HG02588 (cell line): ENCODE measurements around the gene TPD52L1.
"Not testable (repeated sequence)": the region's sequence is repeated elsewhere in the genome, so short reads cannot be mapped to it uniquely, and the experiment has no call there.

ENCODE experiments used
- ATAC-seq: cut with Tn5 transposase; IDR thresholded peaks from one replicate; pipeline ENCODE4 v1.9.1; 2021; ENCODE audit warnings: mild to moderate bottlenecking, moderate library complexity; ENCODE audit not compliant: unreplicated experiment

Gene TPD52L1

DNA sequence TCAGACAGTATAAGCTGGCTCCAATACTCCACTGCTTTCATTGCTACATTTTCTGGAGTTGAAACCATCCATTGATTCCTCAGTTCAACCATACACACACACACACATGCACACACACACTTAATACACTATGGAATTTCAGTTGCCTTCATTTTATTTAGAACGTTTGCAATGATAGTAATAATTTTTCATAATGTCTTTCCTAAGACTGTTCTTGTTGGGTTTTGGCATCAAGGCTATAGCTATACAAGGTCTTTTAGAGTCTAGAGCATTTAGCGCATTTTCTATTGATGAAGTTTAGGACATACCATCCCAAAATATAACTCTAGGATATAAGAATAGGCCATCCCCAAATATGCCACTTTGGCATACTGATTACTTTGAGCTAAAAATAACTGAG lies 15.5 kb upstream of the TPD52L1 start:
- ATAC-seq = no peak

DNA sequence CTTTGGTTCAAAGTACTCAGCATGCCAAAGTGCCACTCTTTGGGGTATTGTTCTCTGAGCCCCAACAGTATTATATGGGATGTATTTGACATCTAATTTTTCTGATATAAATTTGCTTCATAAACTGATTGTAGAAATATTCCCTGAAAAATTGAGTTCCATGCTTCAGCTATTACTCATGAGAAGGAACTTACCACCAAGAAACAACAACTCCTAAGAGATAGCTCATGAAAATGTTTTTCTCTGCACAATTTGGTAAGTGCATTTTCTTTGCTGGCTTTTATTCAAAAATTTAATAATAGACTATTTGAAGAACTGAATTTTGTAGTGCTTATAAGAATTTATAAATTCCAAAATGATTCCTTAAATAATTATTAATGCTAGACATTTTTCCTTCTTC lies 12.8 kb upstream of the TPD52L1 start:
- ATAC-seq = no peak

DNA sequence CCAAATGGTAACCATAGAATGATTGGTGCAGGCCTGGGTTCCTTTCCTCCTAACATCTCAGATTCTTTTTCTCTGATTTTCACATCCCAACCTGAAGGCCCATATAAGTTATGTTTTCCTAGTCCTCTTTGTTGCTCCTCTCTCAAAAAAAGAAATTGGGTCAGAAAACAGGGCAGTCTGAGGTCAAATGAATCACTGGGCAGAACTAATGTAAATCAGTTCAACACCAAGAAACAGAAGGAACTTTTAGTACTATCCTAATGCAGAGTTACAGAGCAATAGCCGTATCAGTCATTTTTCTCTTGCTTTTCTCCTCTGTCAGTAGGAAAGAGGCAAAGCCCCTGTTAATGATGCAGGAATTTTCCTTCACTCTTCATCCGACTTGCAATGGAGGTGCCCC lies 11.0 kb upstream of the TPD52L1 start:
- ATAC-seq = no peak

DNA sequence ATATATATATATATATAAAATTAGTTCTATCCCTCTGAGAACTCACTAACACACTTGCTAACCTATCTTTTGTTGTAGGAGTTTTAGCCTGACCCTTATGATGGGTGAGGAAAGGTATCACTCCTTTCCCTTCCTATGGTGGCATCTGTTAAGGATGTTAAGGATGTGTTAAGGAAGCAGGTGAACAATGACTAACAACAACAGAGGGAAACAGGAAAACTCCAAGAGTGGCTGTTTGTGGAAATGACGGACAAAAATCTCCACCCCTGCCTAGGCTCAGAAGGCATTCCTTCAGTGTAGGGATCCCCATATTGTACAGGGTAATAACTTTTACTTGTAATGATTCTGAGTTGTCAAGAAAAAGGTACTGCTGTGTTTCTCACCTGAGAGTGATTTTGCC lies 8.8 kb upstream of the TPD52L1 start:
- ATAC-seq = no peak

DNA sequence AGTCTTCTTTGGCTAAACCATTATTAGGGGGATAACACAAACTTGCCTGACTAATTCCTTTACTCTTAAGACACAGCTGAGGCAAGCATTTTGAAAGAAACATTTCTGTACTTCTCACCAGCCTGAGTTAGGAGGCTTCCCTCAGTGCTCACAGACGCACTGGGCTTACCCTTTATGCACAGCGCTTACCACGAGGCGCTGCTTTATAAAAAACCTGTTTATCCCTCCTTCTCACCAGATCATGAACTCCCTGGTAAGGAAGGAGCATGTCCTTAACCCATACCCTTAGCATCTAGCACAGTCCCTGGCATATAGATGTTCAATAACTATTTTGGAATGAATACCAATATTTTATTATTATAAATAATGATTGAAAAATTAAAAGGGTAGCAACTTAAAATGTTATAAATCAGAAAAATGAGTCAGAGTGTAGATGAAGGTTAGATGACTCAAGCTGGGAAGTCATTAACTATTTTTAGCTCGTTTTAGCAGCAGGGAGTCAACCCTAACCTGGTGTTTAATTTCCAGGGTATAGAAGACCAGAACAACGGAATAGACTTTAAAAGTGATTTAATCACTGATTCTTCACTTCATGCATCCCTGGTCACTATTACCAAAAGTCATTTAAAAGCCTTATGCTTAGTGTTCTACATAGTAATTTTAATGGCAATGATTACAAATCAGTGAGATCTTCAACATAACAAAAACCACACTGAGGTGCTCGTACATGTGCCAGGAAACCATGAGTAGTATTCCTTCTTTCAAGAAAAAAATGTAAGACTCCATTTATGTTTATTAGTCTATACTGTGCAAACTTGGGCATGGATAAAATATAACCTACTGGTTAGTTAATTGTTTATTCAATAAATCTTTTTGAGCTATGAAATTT lies 4.1 kb upstream of the TPD52L1 start:
- no peak for ATAC-seq

DNA sequence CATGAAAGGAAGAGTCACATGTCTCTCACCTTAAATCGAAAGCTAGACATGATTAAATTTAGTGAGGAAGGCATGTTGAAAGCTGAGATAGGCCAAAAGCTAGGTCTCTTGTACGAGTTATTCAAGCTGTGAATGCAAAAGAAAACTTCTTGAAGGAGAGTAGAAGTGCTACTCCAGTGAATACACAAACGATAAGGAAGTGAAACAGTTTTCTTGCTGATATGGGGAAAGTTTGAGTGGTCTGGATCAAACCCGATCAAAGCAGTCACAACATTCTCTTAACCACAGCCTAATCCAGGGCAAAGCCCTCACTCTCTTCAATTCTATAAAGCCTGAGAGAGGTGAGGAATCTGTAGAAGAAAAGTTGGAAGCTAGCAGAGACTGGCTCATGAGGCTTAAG lies 1.9 kb upstream of the TPD52L1 start:
- ATAC-seq = no peak

DNA sequence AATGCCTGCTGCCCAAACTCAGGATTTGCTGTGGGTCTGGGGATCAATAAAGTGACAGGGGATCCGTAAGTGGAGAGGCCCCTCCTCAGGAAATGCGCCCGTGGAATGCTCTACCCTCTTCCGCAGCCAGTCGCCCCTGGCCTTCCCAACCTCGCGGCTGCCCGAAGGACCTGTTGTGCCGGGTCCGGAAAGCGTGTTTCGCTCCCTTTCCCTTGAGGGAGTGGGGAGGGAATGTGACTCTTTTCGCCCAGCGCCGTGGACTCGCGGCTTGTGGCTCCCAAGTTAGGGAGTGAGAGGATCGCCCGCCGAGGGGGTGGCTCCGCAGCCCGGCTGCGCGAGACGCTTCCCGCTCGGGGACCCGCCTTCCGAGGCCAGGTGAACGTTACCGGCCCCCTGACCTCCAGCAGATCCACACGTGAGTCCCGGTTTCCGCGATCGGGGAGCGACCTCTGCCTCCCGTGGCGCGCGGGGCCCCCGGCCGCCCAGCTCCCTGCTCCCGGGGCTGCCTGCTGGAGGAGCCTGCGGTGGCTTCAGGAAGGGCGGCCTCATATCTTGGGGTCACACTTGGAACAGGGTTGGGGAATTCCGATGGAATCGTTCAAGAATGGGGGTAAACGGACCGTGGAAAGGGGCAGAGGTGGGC lies 666 bp downstream of the TPD52L1 start:
- ATAC-seq = no peak

DNA sequence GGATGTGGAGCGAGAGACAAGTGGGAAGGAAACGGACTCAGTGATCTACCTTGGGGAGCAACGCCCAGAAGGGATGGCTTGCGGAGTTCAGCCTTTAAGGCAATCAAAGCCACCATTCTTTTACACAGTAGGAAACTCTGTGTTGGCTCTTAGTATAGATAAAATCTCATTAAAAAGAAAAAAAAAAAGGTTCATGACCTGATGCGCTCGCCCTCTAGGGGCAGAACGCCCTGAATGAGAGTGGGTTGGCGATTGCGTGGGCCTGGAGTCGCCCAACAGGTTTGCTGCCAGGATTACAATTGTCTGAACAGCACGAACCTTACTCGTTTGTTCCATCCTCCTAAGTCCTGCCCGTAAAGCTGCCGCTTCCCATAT lies 1.2 kb downstream of the TPD52L1 start:
- no peak for ATAC-seq

DNA sequence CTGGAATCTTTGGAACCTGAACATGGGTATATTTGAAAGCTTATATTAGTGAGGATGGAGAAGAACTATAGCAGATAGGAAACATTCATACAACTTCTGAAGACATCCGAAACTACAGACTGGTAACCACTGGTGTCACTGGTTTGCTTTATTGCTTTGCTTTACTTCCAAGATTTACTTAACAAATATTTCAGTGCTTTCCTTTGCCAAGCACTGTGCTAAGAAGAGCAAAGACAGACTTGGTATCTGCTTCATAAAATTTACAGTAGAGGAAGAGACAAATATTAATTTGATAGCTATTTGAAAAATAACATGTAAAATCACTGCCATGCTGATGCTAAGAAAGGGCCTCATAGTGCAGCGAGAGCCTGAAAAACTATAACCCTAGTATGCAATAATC lies 1.8 kb downstream of the TPD52L1 start:
- no peak for ATAC-seq

DNA sequence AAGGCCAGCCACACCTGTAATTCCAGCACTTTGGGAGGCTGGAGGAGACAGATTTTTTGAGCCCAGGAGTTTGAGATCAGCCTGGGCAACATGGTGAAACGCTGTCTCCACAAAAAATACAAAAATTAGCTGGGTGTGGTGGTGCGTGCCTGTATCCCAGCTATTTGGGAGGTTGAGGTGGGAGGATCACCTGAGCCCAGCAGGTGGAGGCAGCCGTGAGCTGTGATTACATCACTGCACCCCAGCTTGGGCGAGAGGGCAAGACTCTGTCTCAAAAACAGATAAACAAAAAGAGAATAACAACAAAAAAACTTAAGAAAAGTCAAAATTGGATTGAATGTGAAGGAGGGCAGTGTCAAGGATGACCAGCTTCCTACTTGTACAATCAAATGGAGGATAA lies 2.9 kb downstream of the TPD52L1 start:
- ATAC-seq = no peak

DNA sequence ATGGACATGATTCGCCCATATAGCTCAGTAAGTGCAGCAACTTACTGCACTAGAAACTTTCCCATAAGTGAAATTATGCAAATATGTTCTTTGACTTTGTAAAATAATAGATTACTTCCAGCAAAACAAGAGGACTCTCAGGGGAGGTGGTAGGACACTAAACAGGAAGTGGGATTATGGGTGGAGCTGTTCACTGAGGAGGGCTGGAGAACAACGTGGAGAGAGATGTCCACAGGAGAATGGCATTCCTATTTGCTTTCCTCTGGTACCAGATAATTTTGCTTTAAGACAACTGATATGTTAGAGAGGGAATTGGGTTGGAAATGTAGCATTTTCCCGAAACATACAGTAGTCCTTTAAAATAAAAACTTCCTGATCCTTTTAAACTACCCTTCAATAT lies 3.7 kb downstream of the TPD52L1 start:
- no peak for ATAC-seq

DNA sequence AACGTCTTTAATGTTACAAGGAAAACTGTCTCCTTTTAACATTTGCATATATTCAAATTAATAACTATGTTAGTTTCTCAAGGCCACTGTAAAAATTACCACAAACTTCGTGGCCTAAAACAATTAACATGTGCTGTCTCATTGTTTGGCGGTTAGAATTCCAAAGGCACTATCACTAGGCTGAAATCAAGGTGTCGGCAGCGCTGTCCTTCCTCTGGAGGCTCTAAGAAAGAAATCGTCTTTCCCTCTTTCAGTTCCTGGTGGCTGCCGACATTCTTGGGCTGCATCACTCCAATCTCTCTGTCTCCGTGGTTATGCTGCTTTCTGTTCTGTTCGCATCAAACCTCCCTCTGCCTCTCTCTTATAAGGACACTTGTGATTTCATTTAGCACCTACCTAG lies 4.2 kb downstream of the TPD52L1 start:
- ATAC-seq = no peak

DNA sequence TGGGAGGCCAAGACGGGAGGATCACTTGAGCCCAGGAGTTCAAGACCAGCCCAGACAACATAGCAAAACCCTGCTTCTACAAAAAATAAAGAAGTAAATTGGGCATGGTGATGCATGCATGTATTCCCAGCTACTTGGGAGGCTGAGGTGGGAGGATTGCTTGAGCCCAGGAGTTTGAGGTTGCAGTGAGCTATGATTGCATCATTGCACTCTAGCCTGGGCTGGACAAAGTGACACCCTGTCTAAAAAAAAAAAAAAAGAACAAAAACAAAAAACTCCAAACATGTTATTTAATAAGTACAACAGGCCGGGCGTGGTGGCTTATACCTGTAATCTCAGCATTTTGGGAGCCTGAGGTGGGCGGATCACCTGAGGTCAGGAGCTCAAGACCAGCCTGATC lies 9.8 kb downstream of the TPD52L1 start:
- ATAC-seq = not testable (repeated sequence)

DNA sequence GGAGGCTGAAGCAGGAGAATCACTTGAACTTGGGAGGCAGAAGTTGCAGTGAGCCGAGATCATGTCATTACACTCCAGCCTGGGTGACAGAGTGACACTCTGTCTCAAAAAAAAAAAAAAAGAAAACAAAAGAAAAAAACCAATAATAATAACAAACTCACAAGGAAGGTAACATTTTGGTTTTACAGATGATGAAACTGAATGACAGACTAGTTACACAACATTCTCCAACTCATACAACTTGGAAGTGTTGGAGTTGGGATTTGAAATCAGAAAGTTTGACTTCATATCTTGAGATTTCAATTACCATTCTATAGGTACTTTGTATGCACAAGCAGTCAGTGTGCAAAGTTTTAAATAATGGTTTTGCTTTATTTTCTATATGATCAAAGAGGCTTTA lies 10.2 kb downstream of the TPD52L1 start:
- no peak for ATAC-seq

DNA sequence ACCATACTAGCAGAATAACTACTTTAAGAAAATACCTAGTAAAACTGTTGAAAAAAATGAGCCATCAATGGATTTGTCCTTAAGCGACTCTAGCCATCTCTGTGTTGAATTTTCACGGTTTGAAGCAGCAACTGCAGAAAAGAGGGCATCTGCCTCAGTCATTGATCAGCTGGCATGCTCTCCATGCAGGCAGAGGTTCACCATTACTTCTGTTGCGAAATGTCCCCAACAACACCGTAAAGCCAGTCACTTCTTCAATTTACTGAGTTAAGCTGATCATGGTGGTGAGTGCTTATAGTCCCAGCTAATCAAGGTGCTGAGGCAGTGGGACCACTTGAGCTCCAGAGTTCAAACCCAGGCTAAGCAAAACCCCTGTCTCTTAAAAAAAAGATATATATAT lies 11.1 kb downstream of the TPD52L1 start:
- ATAC-seq = no peak

DNA sequence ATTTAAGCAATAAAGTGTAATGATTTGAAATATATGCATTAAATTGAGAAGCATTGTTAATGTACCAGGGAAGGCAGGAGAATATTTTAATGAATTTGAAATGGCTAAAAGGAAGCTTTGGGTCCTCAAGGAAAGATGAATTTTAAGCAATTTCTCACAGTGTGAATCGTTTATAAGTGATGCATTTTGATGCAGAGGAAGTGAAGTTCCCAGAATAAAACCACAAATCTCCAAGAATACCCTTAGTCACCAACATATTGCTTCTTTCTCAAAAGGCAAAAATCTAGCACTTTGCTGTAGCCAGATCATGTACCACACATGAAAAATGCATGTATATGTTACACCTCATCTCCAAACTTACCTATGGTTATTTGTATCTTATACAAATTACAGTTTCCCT lies 11.7 kb downstream of the TPD52L1 start:
- no peak for ATAC-seq

DNA sequence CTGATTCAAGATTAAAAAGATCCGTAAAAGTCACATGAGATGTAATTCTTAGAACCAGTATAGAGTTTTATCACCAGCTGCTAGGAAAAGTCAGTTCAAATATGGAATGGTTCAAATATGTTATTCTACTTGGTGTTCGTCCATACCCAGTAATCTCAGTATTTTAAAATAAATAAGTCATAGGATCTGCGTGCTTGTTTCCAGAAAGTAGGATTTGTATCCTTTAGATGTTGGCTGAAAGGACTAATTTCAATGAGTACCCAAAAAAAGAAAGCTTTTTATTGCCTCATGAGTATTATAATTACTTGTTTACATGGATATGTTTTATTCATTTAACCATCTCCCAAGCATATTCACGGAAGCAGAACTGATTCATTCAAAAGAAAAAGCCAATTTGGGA lies 12.2 kb downstream of the TPD52L1 start:
- ATAC-seq = no peak

DNA sequence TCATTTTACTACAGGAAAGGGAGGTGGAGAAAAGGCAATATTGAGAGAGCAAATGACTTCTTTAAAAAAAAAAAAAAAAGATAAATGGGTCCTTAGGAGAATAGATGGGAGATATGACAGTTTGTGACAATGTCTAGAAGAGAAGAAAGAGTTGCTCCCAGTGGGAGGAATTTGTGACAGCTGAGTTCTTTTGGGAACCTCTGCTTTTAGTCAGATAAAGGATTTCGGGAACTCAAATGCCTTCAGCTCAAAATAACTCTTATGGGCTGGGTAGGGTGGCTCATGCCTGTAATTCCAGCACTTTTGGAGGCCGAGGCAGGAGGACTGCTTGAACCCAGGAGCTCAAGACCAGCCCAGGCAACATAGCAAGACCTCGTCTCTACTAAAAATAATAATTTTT lies 13.1 kb downstream of the TPD52L1 start:
- no peak for ATAC-seq

DNA sequence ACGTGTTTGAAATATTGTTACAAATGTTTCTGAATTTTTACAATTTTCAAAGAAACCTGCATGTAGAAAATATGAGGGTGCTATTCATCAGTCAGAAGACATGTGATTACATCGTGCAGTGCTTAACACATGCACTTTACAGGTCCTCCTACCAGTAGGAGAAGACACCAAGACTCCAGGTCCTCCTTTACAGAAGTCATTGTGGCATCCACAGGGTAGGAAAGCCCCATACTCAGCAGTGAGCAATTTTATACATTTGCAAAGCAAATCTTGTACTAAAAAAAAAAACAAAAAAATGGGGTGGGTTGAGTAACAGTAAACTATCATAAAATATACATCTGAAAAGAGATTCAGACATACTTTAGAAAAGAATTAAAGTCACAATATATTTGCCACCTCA lies 14.0 kb downstream of the TPD52L1 start:
- ATAC-seq = no peak

DNA sequence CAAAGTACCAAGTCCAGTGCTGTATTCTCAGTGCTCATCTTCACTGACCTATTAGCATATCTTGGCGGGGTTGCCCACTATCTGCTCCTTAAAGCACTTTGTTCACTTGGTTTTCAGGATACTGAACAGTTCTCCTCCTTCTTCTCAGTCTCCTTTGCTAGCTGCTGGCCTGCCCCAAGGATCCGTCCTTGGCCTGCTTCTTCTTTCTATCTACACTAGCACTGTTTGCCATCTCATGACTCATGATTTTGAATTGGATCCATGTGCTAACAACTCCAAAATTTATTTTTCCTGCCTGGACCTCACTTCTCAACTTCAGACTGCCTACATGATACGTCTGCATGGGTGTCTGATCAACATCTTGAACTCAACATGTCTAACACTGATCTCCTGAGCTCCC lies 15.5 kb downstream of the TPD52L1 start:
- no peak for ATAC-seq

DNA sequence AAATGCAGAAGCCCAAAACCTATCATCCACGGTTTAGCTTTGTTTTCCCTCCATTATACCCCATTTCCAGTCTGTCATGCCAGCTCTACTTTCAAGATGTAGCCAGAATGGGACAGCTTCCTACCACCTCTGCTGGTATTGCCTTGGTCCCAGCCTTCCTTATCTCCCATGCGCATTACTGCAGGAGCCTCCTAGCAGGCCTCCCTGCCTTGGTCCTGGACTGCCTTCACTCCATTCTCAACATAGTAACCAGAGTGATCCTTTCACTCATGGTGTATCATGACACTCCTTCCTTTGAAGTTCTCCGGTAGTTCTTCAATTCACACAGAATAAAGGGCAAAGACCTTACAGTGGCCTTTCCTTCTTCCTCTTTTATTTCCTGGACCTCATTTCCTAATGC lies 15.9 kb downstream of the TPD52L1 start:
- no peak for ATAC-seq

DNA sequence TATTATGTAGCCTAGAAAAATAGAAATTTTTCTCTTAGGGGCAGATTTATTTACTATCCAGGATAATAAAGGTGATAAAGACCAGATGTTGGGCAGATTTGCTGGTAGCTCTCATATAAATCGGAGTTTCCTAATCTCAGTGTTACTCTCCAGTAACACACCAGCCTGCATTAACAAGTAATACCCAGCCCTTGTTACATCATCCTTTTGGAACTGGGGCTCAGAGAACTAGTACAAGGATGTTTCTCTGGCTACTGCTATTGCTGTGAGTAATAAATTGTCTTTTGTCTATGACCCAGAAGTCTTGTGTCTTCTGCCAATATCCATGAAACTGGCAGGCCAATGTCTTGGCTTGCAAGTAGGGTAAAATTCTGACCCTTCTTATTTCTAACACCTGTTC lies 16.8 kb downstream of the TPD52L1 start:
- no peak for ATAC-seq
